HepG2 (cell line): ENCODE data around the gene TBCE. TPM values are rescaled to one million over a fixed set of nuclear protein-coding genes. Genes with fewer than 3 reads are reported as not detected.

Experiments used
- CREM ChIP-seq, 2 experiments: sonication (generic) in 1 of 2; formaldehyde crosslinking in 1 of 2; IDR thresholded peaks; 2 replicates each; pipeline versions ENCODE4 v1.4.0 to v1.6.1; 2016 to 2020; ENCODE audit warnings: antibody characterized with exemption in 1 of 2, mild to moderate bottlenecking in 1 of 2, missing genetic modification reagents in 1 of 2
- FOXP1 ChIP-seq, 2 experiments: fragments of 450-650 bp in 1 of 2; IDR thresholded peaks; 2 replicates each; pipeline ENCODE4 v1.6.1; 2017 to 2018; ENCODE audit warnings: antibody characterized with exemption in 1 of 2
- GFI1 ChIP-seq: sonication (generic); formaldehyde crosslinking; IDR thresholded peaks from 2 replicates; pipeline ENCODE4 v1.5.0; 2020; ENCODE audit warnings: missing genetic modification reagents, mild to moderate bottlenecking, borderline replicate concordance
- KDM2A ChIP-seq: sonication (generic); formaldehyde crosslinking; IDR thresholded peaks from 2 replicates; pipeline ENCODE4 v1.4.0; 2020; ENCODE audit warnings: low read depth, missing genetic modification reagents, borderline replicate concordance
- NCOA2 ChIP-seq: sonication (generic); formaldehyde crosslinking; IDR thresholded peaks from 2 replicates; pipeline ENCODE4 v1.8.0; 2022; ENCODE audit warnings: inconsistent platforms
- NR1H2 ChIP-seq: sonication (generic); formaldehyde crosslinking; IDR thresholded peaks from 2 replicates; pipeline ENCODE4 v1.8.1; 2022; ENCODE audit warnings: low read depth, missing genetic modification reagents, borderline replicate concordance
- U2AF1 ChIP-seq: fragments of 200-400 bp; formaldehyde crosslinking; optimal IDR thresholded peaks from 2 replicates; pipeline ENCODE3; 2017; ENCODE audit warnings: mild to moderate bottlenecking, low read depth, low read length
- ZFYVE20 ChIP-seq: sonication (generic); formaldehyde crosslinking; IDR thresholded peaks from 2 replicates; pipeline ENCODE4 v1.8.0; 2023; ENCODE audit warnings: low read depth, mild to moderate bottlenecking, moderate library complexity, missing genetic modification reagents, borderline replicate concordance
- ZNF136 ChIP-seq: sonication (generic); formaldehyde crosslinking; IDR thresholded peaks from 2 replicates; pipeline ENCODE4 v1.8.1; 2022; ENCODE audit warnings: low read depth, mild to moderate bottlenecking, moderate library complexity, missing genetic modification reagents
- ZNF615 ChIP-seq: sonication (generic); formaldehyde crosslinking; IDR thresholded peaks from 2 replicates; pipeline ENCODE4 v1.5.0; 2020; ENCODE audit warnings: mild to moderate bottlenecking, missing genetic modification reagents, borderline replicate concordance
- ZNF646 ChIP-seq: sonication (generic); formaldehyde crosslinking; IDR thresholded peaks from 2 replicates; pipeline ENCODE4 v1.9.0; 2021; ENCODE audit warnings: mild to moderate bottlenecking, missing genetic modification reagents
- ZSCAN21 ChIP-seq: sonication (generic); formaldehyde crosslinking; IDR thresholded peaks from 2 replicates; pipeline ENCODE4 v1.8.0; 2022; ENCODE audit warnings: mild to moderate bottlenecking, missing genetic modification reagents, moderate library complexity, borderline replicate concordance
- ZSCAN5A ChIP-seq: sonication (generic); formaldehyde crosslinking; IDR thresholded peaks from 2 replicates; pipeline ENCODE4 v1.8.0; 2022; ENCODE audit warnings: mild to moderate bottlenecking, missing genetic modification reagents, borderline replicate concordance
- polyA plus RNA-seq, 8 experiments: library from polyadenylated mRNA; depleted of rRNA in 3 of 8; stranded (reverse) in 7 of 8; unstranded in 1 of 8; fragments of >200 nt; fragmentation: Illumina TruSeq in 4 of 8; extraction: Trizol in 4 of 8; gene quantifications; 2 replicates each; pipeline versions ENCODE4 v1.2.1 to v1.2.3, GENCODE V29; 2011 to 2016; ENCODE audit warnings: low read depth in 4 of 8, missing spikeins in 1 of 8, mixed read lengths in 1 of 8; ENCODE audit not compliant: insufficient read depth in 1 of 8
- total RNA-seq, 5 experiments: library from RNA; depleted of rRNA; stranded (reverse); fragments of >200 nt; fragmentation: Illumina TruSeq; extraction: Trizol; gene quantifications; 2 replicates each; pipeline ENCODE4 v1.2.3, GENCODE V29; 2016; ENCODE audit warnings: low read depth in 1 of 5
- TF ChIP-seq, protein P1 (sequence below): sonication (generic); formaldehyde crosslinking; IDR thresholded peaks from 2 replicates; pipeline ENCODE4 v1.9.0; 2021; ENCODE audit warnings: missing genetic modification reagents, borderline replicate concordance

TBCE gene
- total and polyA plus RNA-seq, 2 of the 13 experiments (the other 11 are each of a cell fraction or from before 2014, with no cell fraction given) = 25.6 to 31.1 TPM

GRCh38 chr1:235343726-235344125 lies 23.5 kb upstream of the TBCE start (continued):
- no peak for TF ChIP-seq ZNF646 (CRISPR knock-in tag)
- no peak for TF ChIP-seq U2AF1
- TF ChIP-seq NR1H2 = no peak
- no peak for TF ChIP-seq NCOA2 (CRISPR knock-in tag)
- no peak for TF ChIP-seq GFI1 (CRISPR knock-in tag)
- TF ChIP-seq ZSCAN21 (CRISPR knock-in tag) = no peak
- TF ChIP-seq ZFYVE20 (CRISPR knock-in tag) = no peak
- no peak for TF ChIP-seq ZNF136 (CRISPR knock-in tag)
- TF ChIP-seq CREM (IDR thresholded peaks at IDR 0.05) = no peak
- TF ChIP-seq CREM (CRISPR knock-in tag; IDR thresholded peaks at IDR 0.05) = no peak
- no peak for TF ChIP-seq FOXP1 (IDR thresholded peaks at IDR 0.05)
- no peak for TF ChIP-seq FOXP1 (CRISPR knock-in tag; IDR thresholded peaks at IDR 0.05)
- TF ChIP-seq ZSCAN5A (CRISPR knock-in tag) = no peak
- TF ChIP-seq, protein P1, sequence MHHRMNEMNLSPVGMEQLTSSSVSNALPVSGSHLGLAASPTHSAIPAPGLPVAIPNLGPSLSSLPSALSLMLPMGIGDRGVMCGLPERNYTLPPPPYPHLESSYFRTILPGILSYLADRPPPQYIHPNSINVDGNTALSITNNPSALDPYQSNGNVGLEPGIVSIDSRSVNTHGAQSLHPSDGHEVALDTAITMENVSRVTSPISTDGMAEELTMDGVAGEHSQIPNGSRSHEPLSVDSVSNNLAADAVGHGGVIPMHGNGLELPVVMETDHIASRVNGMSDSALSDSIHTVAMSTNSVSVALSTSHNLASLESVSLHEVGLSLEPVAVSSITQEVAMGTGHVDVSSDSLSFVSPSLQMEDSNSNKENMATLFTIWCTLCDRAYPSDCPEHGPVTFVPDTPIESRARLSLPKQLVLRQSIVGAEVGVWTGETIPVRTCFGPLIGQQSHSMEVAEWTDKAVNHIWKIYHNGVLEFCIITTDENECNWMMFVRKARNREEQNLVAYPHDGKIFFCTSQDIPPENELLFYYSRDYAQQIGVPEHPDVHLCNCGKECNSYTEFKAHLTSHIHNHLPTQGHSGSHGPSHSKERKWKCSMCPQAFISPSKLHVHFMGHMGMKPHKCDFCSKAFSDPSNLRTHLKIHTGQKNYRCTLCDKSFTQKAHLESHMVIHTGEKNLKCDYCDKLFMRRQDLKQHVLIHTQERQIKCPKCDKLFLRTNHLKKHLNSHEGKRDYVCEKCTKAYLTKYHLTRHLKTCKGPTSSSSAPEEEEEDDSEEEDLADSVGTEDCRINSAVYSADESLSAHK (CRISPR knock-in tag) = no peak
- no peak for TF ChIP-seq ZNF615 (CRISPR knock-in tag)
- no peak for TF ChIP-seq KDM2A (CRISPR knock-in tag)
